Kidney epithelial cell (primary cell): ENCODE results near the gene SESN1. TPM values are rescaled to one million over a fixed set of nuclear protein-coding genes. Genes with fewer than 3 reads are reported as not detected.
"Not testable (repeated sequence)": the region's sequence is repeated elsewhere in the genome, so short reads cannot be mapped to it uniquely, and the experiment has no call there.

Source experiments
- DNase-seq: peaks from one replicate; pipeline ENCODE4 v3.0.0-alpha.2; 2010; ENCODE audit warnings: low read depth
- H3K27me3 ChIP-seq: 2 replicates; pipeline ENCODE4 v1.6.0; 2011; ENCODE audit warnings: low read length; ENCODE audit not compliant: control insufficient read depth, insufficient read depth
- H3K36me3 ChIP-seq: 2 replicates; pipeline ENCODE4 v1.5.1; 2011; ENCODE audit warnings: low read length; ENCODE audit not compliant: control insufficient read depth, insufficient read depth
- H3K4me3 ChIP-seq: 2 replicates; pipeline ENCODE4 v1.5.1; 2011; ENCODE audit warnings: low read depth, mild to moderate bottlenecking, control low read depth, low read length
- CTCF ChIP-seq: IDR thresholded peaks from 2 replicates; pipeline ENCODE4 v1.5.1; 2011; ENCODE audit warnings: mild to moderate bottlenecking, moderate library complexity, low read length, control low read depth, inconsistent platforms; ENCODE audit not compliant: insufficient read depth, poor library complexity, severe bottlenecking
- total RNA-seq: library from RNA; depleted of rRNA; stranded (reverse); fragments of >200 nt; gene quantifications from 2 replicates; pipeline ENCODE4 v1.2.3, GENCODE V29; 2015

Gene SESN1
- total RNA-seq, 1 donor from 2014 or later: 13.2 TPM

GRCh38 chr6:108987156-108987555 is 107.5 kb downstream of the SESN1 start:
- Histone ChIP-seq H3K4me3 (no peak overlapping the region), H3K36me3 (no peaks in the 10 kb centered on the region), H3K27me3 (no peaks in the 10 kb centered on the region)
- DNase-seq: no peak
- TF ChIP-seq CTCF: no peak

GRCh38 chr6:108985301-108985700 is 109.3 kb downstream of the SESN1 start:
- no peak for TF ChIP-seq CTCF
- DNase-seq: no peak
- Histone ChIP-seq H3K36me3 (no peaks in the 10 kb centered on the region), H3K4me3 (no peak overlapping the region), H3K27me3 (no peaks in the 10 kb centered on the region)

GRCh38 chr6:108983151-108983550 is 111.5 kb downstream of the SESN1 start:
- no peak for TF ChIP-seq CTCF
- Histone ChIP-seq H3K36me3 (no peaks in the 10 kb centered on the region), H3K4me3 (no peak overlapping the region), H3K27me3 (no peaks in the 10 kb centered on the region)
- no peak for DNase-seq

- no peak overlapping the region for H3K4me3 ChIP-seq
These were observed 112.2 kb downstream of the SESN1 start for GRCh38 chr6:108982154-108983113.

GRCh38 chr6:108978638-108979037 is 116.0 kb downstream of the SESN1 start:
- not testable (repeated sequence) for H3K36me3 ChIP-seq, H3K4me3 ChIP-seq, H3K27me3 ChIP-seq, DNase-seq

More at GRCh38 chr6:108982154-108983113, 112.2 kb downstream of the SESN1 start:
- DNase-seq: no peak
- TF ChIP-seq CTCF: no peak
- H3K27me3 ChIP-seq: no peaks in the 10 kb centered on the region
- no peaks in the 10 kb centered on the region for H3K36me3 ChIP-seq

GRCh38 chr6:108974201-108974600 is 120.4 kb downstream of the SESN1 start:
- no peak for DNase-seq
- no peaks in the 10 kb centered on the region for H3K27me3 ChIP-seq
- H3K36me3 ChIP-seq: no peaks in the 10 kb centered on the region
- H3K4me3 ChIP-seq: no peak overlapping the region
- no peak for TF ChIP-seq CTCF
